GM23338 (cell line): ENCODE measurements around the gene MCMBP.

ENCODE experiments used
- CREB1 ChIP-seq: fragments of 250-450 bp; sonication (Bioruptor Pico); IDR thresholded peaks from 2 replicates; pipeline ENCODE4 v1.5.0; 2020; ENCODE audit warnings: low read depth, mild to moderate bottlenecking, moderate library complexity
- CTCF ChIP-seq, 2 experiments: fragments of 200-600 bp in 1 of 2; sonication (generic) in 1 of 2; conservative IDR thresholded peaks; 2 replicates each; pipeline versions ENCODE4 v1.5.1 to v1.6.1; 2016 to 2017; ENCODE audit warnings: antibody characterized with exemption in 2 of 2, low read depth in 2 of 2, mild to moderate bottlenecking in 2 of 2, moderate library complexity in 1 of 2
- EZH2 ChIP-seq: fragments of 200-600 bp; sonication (generic); IDR thresholded peaks from one replicate; pipeline ENCODE4 v1.8.0; 2017; ENCODE audit warnings: antibody characterized with exemption, mild to moderate bottlenecking, low read depth; ENCODE audit not compliant: unreplicated experiment
- EZH2phosphoT487 ChIP-seq: fragments of 200-600 bp; sonication (generic); IDR thresholded peaks from one replicate; pipeline ENCODE4 v1.8.1; 2018; ENCODE audit warnings: antibody characterized with exemption; ENCODE audit not compliant: unreplicated experiment
- JUNB ChIP-seq: IDR thresholded peaks from one replicate; pipeline ENCODE4 v1.6.1; 2016; ENCODE audit warnings: antibody characterized with exemption; ENCODE audit not compliant: unreplicated experiment
- POLR2AphosphoS5 ChIP-seq: IDR thresholded peaks from 2 replicates; pipeline ENCODE4 v1.6.1; 2016; ENCODE audit warnings: antibody characterized with exemption, low read depth
- REST ChIP-seq: IDR thresholded peaks from one replicate; pipeline ENCODE4 v1.6.1; 2018; ENCODE audit warnings: antibody characterized with exemption; ENCODE audit not compliant: unreplicated experiment
- STAT1 ChIP-seq: IDR thresholded peaks from one replicate; pipeline ENCODE4 v1.6.1; 2016; ENCODE audit warnings: antibody characterized with exemption; ENCODE audit not compliant: unreplicated experiment
- ZNF114 ChIP-seq: fragments of 250-450 bp; sonication (Bioruptor Pico); IDR thresholded peaks from 2 replicates; pipeline ENCODE4 v1.5.0; 2020; ENCODE audit warnings: mild to moderate bottlenecking, moderate library complexity
- ZNF331 ChIP-seq: fragments of 250-450 bp; sonication (Bioruptor Pico); IDR thresholded peaks from 2 replicates; pipeline ENCODE4 v1.5.0; 2020; ENCODE audit warnings: low read depth, mild to moderate bottlenecking, moderate library complexity

GRCh38 chr10:119827430-119827829 is 45.2 kb downstream of the MCMBP start:
- TF ChIP-seq ZNF331 (CRISPR knock-in tag) (no peak), EZH2 (no peak), CTCF (conservative IDR thresholded peaks at IDR 0.05; ENCODE audit: low read depth in 2 of 2) (no peak), EZH2phosphoT487 (no peak), POLR2AphosphoS5 (no peak), JUNB (no peak), CREB1 (no peak), STAT1 (no peak), REST (no peak), ZNF114 (no peak)
